HL-60 (cell line): ENCODE measurements around the gene CLDN15.

Source experiments
- CTCF ChIP-seq: IDR thresholded peaks from one replicate; pipeline ENCODE4 v1.5.1; 2011; ENCODE audit warnings: low read length, control low read depth, inconsistent platforms; ENCODE audit not compliant: insufficient read depth
- POLR2AphosphoS5 ChIP-seq: IDR thresholded peaks from 2 replicates; pipeline ENCODE4 v1.6.1; 2012; ENCODE audit warnings: low read depth
- SPI1 ChIP-seq: IDR thresholded peaks from 2 replicates; pipeline ENCODE4 v1.6.1; 2012; ENCODE audit warnings: low read depth, mild to moderate bottlenecking, borderline replicate concordance
- TF ChIP-seq, protein P1 (sequence below): IDR thresholded peaks from 2 replicates; pipeline ENCODE4 v1.6.1; 2012; ENCODE audit warnings: low read depth; ENCODE audit not compliant: insufficient replicate concordance

GRCh38 chr7:101258243-101258731 lies 20.7 kb upstream of the CLDN15 start:
- TF ChIP-seq CTCF (no peak), POLR2AphosphoS5 (no peak), SPI1 (no peak)
- TF ChIP-seq, protein P1, sequence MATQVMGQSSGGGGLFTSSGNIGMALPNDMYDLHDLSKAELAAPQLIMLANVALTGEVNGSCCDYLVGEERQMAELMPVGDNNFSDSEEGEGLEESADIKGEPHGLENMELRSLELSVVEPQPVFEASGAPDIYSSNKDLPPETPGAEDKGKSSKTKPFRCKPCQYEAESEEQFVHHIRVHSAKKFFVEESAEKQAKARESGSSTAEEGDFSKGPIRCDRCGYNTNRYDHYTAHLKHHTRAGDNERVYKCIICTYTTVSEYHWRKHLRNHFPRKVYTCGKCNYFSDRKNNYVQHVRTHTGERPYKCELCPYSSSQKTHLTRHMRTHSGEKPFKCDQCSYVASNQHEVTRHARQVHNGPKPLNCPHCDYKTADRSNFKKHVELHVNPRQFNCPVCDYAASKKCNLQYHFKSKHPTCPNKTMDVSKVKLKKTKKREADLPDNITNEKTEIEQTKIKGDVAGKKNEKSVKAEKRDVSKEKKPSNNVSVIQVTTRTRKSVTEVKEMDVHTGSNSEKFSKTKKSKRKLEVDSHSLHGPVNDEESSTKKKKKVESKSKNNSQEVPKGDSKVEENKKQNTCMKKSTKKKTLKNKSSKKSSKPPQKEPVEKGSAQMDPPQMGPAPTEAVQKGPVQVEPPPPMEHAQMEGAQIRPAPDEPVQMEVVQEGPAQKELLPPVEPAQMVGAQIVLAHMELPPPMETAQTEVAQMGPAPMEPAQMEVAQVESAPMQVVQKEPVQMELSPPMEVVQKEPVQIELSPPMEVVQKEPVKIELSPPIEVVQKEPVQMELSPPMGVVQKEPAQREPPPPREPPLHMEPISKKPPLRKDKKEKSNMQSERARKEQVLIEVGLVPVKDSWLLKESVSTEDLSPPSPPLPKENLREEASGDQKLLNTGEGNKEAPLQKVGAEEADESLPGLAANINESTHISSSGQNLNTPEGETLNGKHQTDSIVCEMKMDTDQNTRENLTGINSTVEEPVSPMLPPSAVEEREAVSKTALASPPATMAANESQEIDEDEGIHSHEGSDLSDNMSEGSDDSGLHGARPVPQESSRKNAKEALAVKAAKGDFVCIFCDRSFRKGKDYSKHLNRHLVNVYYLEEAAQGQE, result no peak
